Parathyroid adenoma (tissue), 2 donors: Measurements from ENCODE around the gene GNS.

Experiments used
- H2AFZ ChIP-seq: fragments of 300-600 bp; sonication (generic); one replicate; pipeline ENCODE4 v1.7.0; 2017; ENCODE audit warnings: antibody characterized with exemption, mild to moderate bottlenecking
- H3K27ac ChIP-seq: fragments of 300-600 bp; sonication (generic); one replicate; pipeline ENCODE4 v1.7.0; 2017
- H3K27me3 ChIP-seq: fragments of 300-600 bp; sonication (generic); one replicate; pipeline ENCODE4 v1.7.0; 2017; ENCODE audit warnings: low read length; ENCODE audit not compliant: control insufficient read depth, insufficient read depth
- H3K36me3 ChIP-seq: fragments of 300-600 bp; sonication (generic); one replicate; pipeline ENCODE4 v1.7.0; 2017; ENCODE audit warnings: low read length; ENCODE audit not compliant: control insufficient read depth, insufficient read depth
- H3K4me1 ChIP-seq: fragments of 300-600 bp; sonication (generic); one replicate; pipeline ENCODE4 v1.7.0; 2017; ENCODE audit warnings: control low read depth
- H3K4me2 ChIP-seq: fragments of 300-600 bp; sonication (generic); one replicate; pipeline ENCODE4 v1.7.0; 2017; ENCODE audit warnings: low read length
- H3K4me3 ChIP-seq: fragments of 300-600 bp; sonication (generic); one replicate; pipeline ENCODE4 v1.7.0; 2017; ENCODE audit warnings: low read depth, low read length
- H3K79me2 ChIP-seq: fragments of 300-600 bp; sonication (generic); one replicate; pipeline ENCODE4 v1.7.0; 2017; ENCODE audit warnings: control low read depth
- H3K9ac ChIP-seq: fragments of 300-600 bp; sonication (generic); one replicate; pipeline ENCODE4 v1.7.0; 2017; ENCODE audit warnings: mild to moderate bottlenecking
- H3K9me3 ChIP-seq: fragments of 300-600 bp; sonication (generic); one replicate; pipeline ENCODE4 v1.7.0; 2017; ENCODE audit warnings: low read length; ENCODE audit not compliant: control insufficient read depth
- TF ChIP-seq, protein P1 (sequence below): fragments of 300-600 bp; sonication (generic); IDR thresholded peaks from one replicate; pipeline ENCODE4 v1.7.0; 2017; ENCODE audit warnings: antibody characterized with exemption, mild to moderate bottlenecking
- donor health status: primary hyperparathyroidism.

The GNS gene

DNA sequence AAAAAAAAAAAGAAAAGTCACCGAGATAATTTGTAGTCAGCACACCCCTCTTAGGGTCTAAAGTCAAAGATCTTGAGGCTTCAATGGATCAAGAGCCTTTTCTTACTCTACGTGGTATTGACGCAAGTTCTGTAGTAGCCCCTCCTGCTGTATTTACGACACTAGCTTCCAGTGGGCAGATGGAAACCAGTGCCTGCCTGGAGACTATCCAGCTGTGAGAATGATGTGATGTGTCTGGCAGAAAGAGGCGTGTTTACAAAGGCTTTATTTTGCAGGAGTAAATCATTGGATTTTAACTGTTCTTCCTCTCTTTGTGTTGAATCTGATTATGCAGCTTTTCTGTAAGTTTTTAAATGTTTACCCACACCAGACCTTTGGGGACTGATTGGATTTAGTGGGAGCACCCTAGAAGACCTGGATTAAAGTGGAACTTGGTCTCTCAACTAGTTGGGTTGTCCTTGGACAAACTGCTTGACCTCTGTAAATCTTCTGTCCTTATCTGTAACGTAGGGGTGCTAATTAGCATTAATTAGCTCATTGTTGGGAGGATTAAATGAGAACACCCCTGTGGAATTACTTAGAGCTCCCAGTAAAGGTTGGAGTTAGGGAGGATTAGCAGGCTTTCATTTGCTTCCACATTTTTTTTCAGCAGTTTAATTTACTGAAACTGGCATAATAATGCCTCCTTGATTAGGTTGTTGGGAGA lies 76.5 kb downstream of the GNS start:
- Histone ChIP-seq H3K36me3 (no peaks in the 10 kb centered on the region), H3K4me1 (no peaks in the 10 kb centered on the region), H3K9me3 (no peaks in the 10 kb centered on the region), H3K9ac (no peak overlapping the region), H3K27ac (no peak overlapping the region), H2AFZ (no peak overlapping the region), H3K4me3 (no peak overlapping the region), H3K27me3 (no peaks in the 10 kb centered on the region), H3K79me2 (no peaks in the 10 kb centered on the region), H3K4me2 (no peak overlapping the region)
- TF ChIP-seq, protein P1, sequence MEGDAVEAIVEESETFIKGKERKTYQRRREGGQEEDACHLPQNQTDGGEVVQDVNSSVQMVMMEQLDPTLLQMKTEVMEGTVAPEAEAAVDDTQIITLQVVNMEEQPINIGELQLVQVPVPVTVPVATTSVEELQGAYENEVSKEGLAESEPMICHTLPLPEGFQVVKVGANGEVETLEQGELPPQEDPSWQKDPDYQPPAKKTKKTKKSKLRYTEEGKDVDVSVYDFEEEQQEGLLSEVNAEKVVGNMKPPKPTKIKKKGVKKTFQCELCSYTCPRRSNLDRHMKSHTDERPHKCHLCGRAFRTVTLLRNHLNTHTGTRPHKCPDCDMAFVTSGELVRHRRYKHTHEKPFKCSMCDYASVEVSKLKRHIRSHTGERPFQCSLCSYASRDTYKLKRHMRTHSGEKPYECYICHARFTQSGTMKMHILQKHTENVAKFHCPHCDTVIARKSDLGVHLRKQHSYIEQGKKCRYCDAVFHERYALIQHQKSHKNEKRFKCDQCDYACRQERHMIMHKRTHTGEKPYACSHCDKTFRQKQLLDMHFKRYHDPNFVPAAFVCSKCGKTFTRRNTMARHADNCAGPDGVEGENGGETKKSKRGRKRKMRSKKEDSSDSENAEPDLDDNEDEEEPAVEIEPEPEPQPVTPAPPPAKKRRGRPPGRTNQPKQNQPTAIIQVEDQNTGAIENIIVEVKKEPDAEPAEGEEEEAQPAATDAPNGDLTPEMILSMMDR = no peak

DNA sequence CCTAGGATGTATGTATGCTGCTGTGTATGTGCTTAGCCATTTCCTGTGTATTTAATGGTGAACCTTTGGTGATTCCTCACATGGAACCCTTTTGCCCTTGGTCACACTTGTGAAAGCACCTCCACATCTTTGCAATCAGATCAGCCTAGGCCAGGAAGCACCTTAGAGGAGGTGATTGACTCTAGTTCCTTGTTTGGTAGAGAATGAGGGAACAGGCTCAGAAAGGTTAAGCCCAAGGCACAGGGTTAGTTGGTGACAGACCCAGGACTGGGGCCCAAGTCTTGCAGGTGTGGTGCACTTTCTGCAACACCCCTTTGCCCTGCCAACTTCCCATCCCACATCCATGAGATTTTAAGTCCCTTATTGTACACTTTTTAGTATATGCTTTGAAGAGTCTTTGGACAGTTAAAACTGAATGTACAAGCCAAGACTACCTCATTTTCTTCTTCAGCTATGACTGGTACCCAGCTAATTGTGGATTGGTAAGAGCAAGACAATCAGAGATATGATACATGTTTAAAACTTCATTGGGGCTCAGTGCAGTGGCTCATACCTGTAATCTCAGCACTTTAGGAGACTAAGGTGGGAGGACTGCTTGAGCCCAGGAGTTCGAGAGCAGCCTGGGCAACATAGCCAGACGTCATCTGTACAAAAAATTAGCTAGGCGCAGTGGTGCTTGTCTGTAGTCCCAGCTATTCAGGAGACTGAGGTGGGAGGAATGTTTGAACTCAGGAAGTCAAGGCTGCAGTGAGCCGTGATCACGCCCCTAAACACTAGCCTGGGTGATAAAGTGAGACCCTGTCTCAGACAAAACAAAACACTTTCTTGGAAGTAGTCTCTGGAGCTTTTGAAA lies 77.8 kb downstream of the GNS start:
- no peak overlapping the region for H3K27ac ChIP-seq
- H3K9ac ChIP-seq = no peak overlapping the region
- H3K36me3 ChIP-seq = no peaks in the 10 kb centered on the region
- no peak overlapping the region for H3K4me2 ChIP-seq
- TF ChIP-seq, protein P1 = no peak
- H3K27me3 ChIP-seq = no peaks in the 10 kb centered on the region
- H3K79me2 ChIP-seq = no peaks in the 10 kb centered on the region
- H3K4me3 ChIP-seq = no peak overlapping the region
- no peak overlapping the region for H2AFZ ChIP-seq
- H3K4me1 ChIP-seq = no peaks in the 10 kb centered on the region
- no peaks in the 10 kb centered on the region for H3K9me3 ChIP-seq

DNA sequence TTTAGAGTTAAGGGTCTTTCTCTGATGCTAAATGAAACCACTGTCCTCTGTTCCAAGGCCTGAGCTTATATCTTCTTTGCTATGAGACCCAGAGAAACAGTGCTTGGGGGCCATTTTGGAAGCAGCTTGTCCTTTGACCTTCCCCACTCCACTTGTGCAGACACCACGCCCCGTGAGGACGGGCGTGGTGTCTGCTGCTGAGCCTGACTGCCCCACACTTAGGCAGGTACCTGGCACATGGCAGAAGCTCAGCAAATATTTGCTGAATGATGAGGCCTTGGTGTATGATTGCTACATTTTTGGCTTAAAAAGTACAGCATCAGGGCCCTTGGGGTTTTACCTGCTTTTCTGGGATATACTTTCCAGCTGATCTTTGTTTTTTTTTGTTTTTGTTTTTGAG lies 79.0 kb downstream of the GNS start:
- Histone ChIP-seq H3K4me1 (no peaks in the 10 kb centered on the region), H3K27me3 (no peaks in the 10 kb centered on the region), H3K9ac (no peak overlapping the region), H3K4me3 (no peak overlapping the region), H3K36me3 (no peaks in the 10 kb centered on the region), H3K79me2 (no peaks in the 10 kb centered on the region), H3K4me2 (no peak overlapping the region), H2AFZ (no peak overlapping the region), H3K27ac (no peak overlapping the region), H3K9me3 (no peaks in the 10 kb centered on the region)
- TF ChIP-seq, protein P1 = no peak

DNA sequence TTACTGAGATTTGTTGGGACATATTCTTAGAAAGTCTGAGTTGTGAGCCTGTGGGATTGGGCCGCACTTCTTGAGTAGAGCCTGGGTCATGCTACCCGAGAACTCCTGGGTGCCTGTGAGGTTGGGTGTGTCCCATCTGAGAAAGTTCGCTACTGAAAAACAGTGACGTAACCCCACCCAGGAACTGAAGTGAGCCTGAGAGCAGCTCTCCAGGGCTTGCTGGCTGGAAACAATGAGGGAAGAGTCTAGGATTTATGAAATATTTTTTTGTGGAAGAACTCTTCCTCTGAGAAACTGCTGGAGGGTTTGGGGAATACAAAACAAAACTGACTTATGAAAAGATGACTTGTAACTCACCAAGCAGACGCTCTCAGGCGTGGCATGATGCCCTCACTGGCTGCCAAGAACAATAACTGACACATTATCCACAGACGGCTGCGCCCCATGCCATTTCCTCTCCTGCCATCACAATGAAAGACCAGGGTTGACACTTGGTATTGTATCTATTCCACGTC lies 79.7 kb downstream of the GNS start:
- no peaks in the 10 kb centered on the region for H3K4me1 ChIP-seq
- H3K9ac ChIP-seq = no peak overlapping the region
- H3K4me2 ChIP-seq = no peak overlapping the region
- H3K36me3 ChIP-seq = no peaks in the 10 kb centered on the region
- no peak overlapping the region for H3K27ac ChIP-seq
- H3K27me3 ChIP-seq = no peaks in the 10 kb centered on the region
- no peak overlapping the region for H2AFZ ChIP-seq
- no peak overlapping the region for H3K4me3 ChIP-seq
- H3K9me3 ChIP-seq = no peaks in the 10 kb centered on the region
- TF ChIP-seq, protein P1 = no peak
- no peaks in the 10 kb centered on the region for H3K79me2 ChIP-seq
